ENCODE measurements around the gene PSMD5.

PSMD5 gene

GRCh38 chr9:120855827-120856670, 13.3 kb upstream of the PSMD5 start:
- no peak overlapping the region for H3K27ac ChIP-seq (ENCODE audit: low read depth, low read length)
- no peaks in the 10 kb centered on the region for H3K27me3 ChIP-seq (ENCODE audit: low read length)
- H3K4me3 ChIP-seq (ENCODE audit: insufficient read depth, low read length, poor library complexity, severe bottlenecking), result no peak overlapping the region
- no peak for TF ChIP-seq CTCF (IDR thresholded peaks at IDR 0.05; ENCODE audit: insufficient read depth, low read length, poor library complexity, severe bottlenecking)
- TF ChIP-seq EZH2phosphoT487 (conservative IDR thresholded peaks at IDR 0.05; ENCODE audit: low read length), result no peak
- no peaks in the 10 kb centered on the region for H3K9me3 ChIP-seq (ENCODE audit: insufficient read depth, low read length)
- H3K36me3 ChIP-seq (ENCODE audit: low read length), result no peaks in the 10 kb centered on the region
- H3K4me2 ChIP-seq (ENCODE audit: low read depth, low read length, poor library complexity, severe bottlenecking), result no peak overlapping the region
- no peaks in the 10 kb centered on the region for H4K20me1 ChIP-seq (ENCODE audit: low read depth, low read length)
- H3K79me2 ChIP-seq (ENCODE audit: insufficient read depth, low read length), result no peaks in the 10 kb centered on the region
- H3F3A ChIP-seq (ENCODE audit: insufficient read depth), result peaks cover 24% of the 10 kb centered on the region; the same call in 1 of the 2 replicates
- H2AFZ ChIP-seq (ENCODE audit: low read depth, low read length, severe bottlenecking), result no peak overlapping the region
- no peaks in the 10 kb centered on the region for H3K9me2 ChIP-seq (replicated peaks; ENCODE audit: insufficient read depth, low read length)
- no peak overlapping the region for H3K9ac ChIP-seq (ENCODE audit: low read length)

GRCh38 chr9:120854596-120855327, 12.0 kb upstream of the PSMD5 start:
- H3K4me3 ChIP-seq (ENCODE audit: insufficient read depth, low read length, poor library complexity, severe bottlenecking), result no peak overlapping the region
- H3F3A ChIP-seq (ENCODE audit: insufficient read depth), result peaks cover 24% of the 10 kb centered on the region; the same call in 1 of the 2 replicates
- H4K20me1 ChIP-seq (ENCODE audit: low read depth, low read length), result no peaks in the 10 kb centered on the region
- H3K9me2 ChIP-seq (replicated peaks; ENCODE audit: insufficient read depth, low read length), result no peaks in the 10 kb centered on the region
- H3K27me3 ChIP-seq (ENCODE audit: low read length), result no peaks in the 10 kb centered on the region
- H3K4me2 ChIP-seq (ENCODE audit: low read depth, low read length, poor library complexity, severe bottlenecking), result no peak overlapping the region
- H3K27ac ChIP-seq (ENCODE audit: low read depth, low read length), result no peak overlapping the region
- no peaks in the 10 kb centered on the region for H3K36me3 ChIP-seq (ENCODE audit: low read length)
- no peaks in the 10 kb centered on the region for H3K79me2 ChIP-seq (ENCODE audit: insufficient read depth, low read length)
- no peak overlapping the region for H3K9ac ChIP-seq (ENCODE audit: low read length)
- H2AFZ ChIP-seq (ENCODE audit: low read depth, low read length, severe bottlenecking), result no peak overlapping the region
- H3K9me3 ChIP-seq (ENCODE audit: insufficient read depth, low read length), result no peaks in the 10 kb centered on the region
- TF ChIP-seq CTCF (IDR thresholded peaks at IDR 0.05; ENCODE audit: insufficient read depth, low read length, poor library complexity, severe bottlenecking) (no peak), EZH2phosphoT487 (conservative IDR thresholded peaks at IDR 0.05; ENCODE audit: low read length) (no peak)

- Histone ChIP-seq H3K27me3 (ENCODE audit: low read length) (no peaks in the 10 kb centered on the region), H3K9me3 (ENCODE audit: insufficient read depth, low read length) (no peaks in the 10 kb centered on the region), H3K9me2 (replicated peaks; ENCODE audit: insufficient read depth, low read length) (no peaks in the 10 kb centered on the region), H2AFZ (ENCODE audit: low read depth, low read length, severe bottlenecking) (no peak overlapping the region), H3K4me2 (ENCODE audit: low read depth, low read length, poor library complexity, severe bottlenecking) (no peak overlapping the region), H3K27ac (ENCODE audit: low read depth, low read length) (no peak overlapping the region), H3K4me3 (ENCODE audit: insufficient read depth, low read length, poor library complexity, severe bottlenecking) (no peak overlapping the region), H4K20me1 (ENCODE audit: low read depth, low read length) (no peaks in the 10 kb centered on the region), H3F3A (ENCODE audit: insufficient read depth) (peaks cover 24% of the 10 kb centered on the region; the same call in 1 of the 2 replicates), H3K36me3 (ENCODE audit: low read length) (no peaks in the 10 kb centered on the region), H3K79me2 (ENCODE audit: insufficient read depth, low read length) (no peaks in the 10 kb centered on the region), H3K9ac (ENCODE audit: low read length) (no peak overlapping the region)
- TF ChIP-seq CTCF (IDR thresholded peaks at IDR 0.05; ENCODE audit: insufficient read depth, low read length, poor library complexity, severe bottlenecking) (no peak), EZH2phosphoT487 (conservative IDR thresholded peaks at IDR 0.05; ENCODE audit: low read length) (no peak)
Measured at GRCh38 chr9:120853198-120853597, 10.5 kb upstream of the PSMD5 start.

All from SU-DHL-6 (cell line).